Tibial nerve (tissue), 4 donors: ENCODE results near the gene UTS2.

Source experiments
- CTCF ChIP-seq, 5 experiments: fragments of 200-600 bp in 3 of 5; fragments of 450-650 bp in 2 of 5; sonication (generic) in 3 of 5; IDR thresholded peaks; one replicate each; pipeline ENCODE4 v1.5.1; 2016 to 2019; ENCODE audit warnings: antibody characterized with exemption in 5 of 5, mild to moderate bottlenecking in 3 of 5, moderate library complexity in 2 of 5
- EP300 ChIP-seq, 2 donors: sonication (generic); formaldehyde crosslinking; IDR thresholded peaks; one replicate each; pipeline ENCODE4 v1.6.1; 2017; ENCODE audit warnings: antibody characterized with exemption in 2 of 2, mild to moderate bottlenecking in 1 of 2
- POLR2A ChIP-seq, 2 donors: fragments of 450-650 bp; IDR thresholded peaks; one replicate each; pipeline ENCODE4 v1.6.1; 2017; ENCODE audit warnings: antibody characterized with exemption in 2 of 2, mild to moderate bottlenecking in 2 of 2, moderate library complexity in 2 of 2

- TF ChIP-seq POLR2A (IDR thresholded peaks at IDR 0.05) = no peak
- TF ChIP-seq CTCF (IDR thresholded peaks at IDR 0.05) = no peak
- no peak for TF ChIP-seq EP300 (IDR thresholded peaks at IDR 0.05)
Measured at GRCh38 chr1:7868070-7868780, 15.4 kb upstream of the UTS2 start.
